ENCODE results near the gene SMOC2. TPM values are rescaled to one million over a fixed set of nuclear protein-coding genes. Genes with fewer than 3 reads are reported as not detected.
A peak's percentile ranks its signal among the peaks of the same experiment; 100 is the strongest.

The SMOC2 gene
- total RNA-seq, 1 experiment from 2014 or later = 2.1 TPM

DNA sequence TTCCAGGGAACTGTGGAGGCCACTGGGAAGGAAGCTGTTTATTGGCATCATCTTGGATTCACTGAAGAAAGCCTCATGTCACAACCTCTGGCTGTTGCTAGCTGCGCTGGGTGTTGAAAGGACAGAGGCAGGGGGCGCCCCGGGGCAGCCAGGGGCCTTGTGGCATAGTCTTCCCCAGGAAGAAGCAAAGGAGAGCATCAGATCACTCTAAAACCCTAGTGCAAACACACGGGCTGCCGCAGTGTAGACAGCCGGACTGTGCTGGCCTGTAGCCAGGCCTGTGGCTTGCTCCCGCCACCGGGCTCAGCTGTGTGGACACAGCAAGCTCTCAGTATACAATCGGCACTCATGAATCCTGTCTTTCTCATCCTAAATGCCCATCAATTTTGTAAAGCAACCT lies 23.8 kb upstream of the SMOC2 start:
- TF ChIP-seq CTCF (conservative IDR thresholded peaks at IDR 0.05) = peak; percentile 50
- no peak overlapping the region for H3K4me3 Mint-ChIP-seq
- no peak overlapping the region for H2BK20ac ChIP-seq (ENCODE audit: low read depth, low read length, poor library complexity, severe bottlenecking)
- no peak for DNase-seq
- no peak overlapping the region for H2BK120ac ChIP-seq (ENCODE audit: low read depth, low read length, poor library complexity, severe bottlenecking)
- no peak overlapping the region for H4K8ac ChIP-seq (replicated peaks; ENCODE audit: insufficient read length, low read depth, low read length)
- H3K27me3 Mint-ChIP-seq (ENCODE audit: low read depth) = peaks cover 4% of the 10 kb centered on the region
- H3K56ac ChIP-seq (ENCODE audit: insufficient read length, low read depth, low read length) = no peak overlapping the region
- WGBS (ENCODE audit: extremely low coverage, insufficient read length, low lambda C conversion rate) = no CpG with 5 or more reads among the region's 9 CpGs
- H3K9me3 Mint-ChIP-seq = no peaks in the 10 kb centered on the region
- H3T11ph ChIP-seq (ENCODE audit: low read length) = no peak overlapping the region
- H3K4ac ChIP-seq (ENCODE audit: low read depth, low read length) = no peak overlapping the region
- no peak overlapping the region for H3K14ac ChIP-seq (ENCODE audit: insufficient read depth, low read length)
- no peaks in the 10 kb centered on the region for H3K4me1 ChIP-seq (ENCODE audit: insufficient read depth, low read length)
- no peak overlapping the region for H2BK15ac ChIP-seq (ENCODE audit: low read depth, low read length)
- no peaks in the 10 kb centered on the region for H3K23me2 ChIP-seq (ENCODE audit: insufficient read length, low read depth, low read length, poor library complexity, severe bottlenecking)
- H3K79me1 ChIP-seq (ENCODE audit: insufficient read depth, low read depth, low read length, poor library complexity, severe bottlenecking) = no peaks in the 10 kb centered on the region
- H3K9me3 ChIP-seq (ENCODE audit: control insufficient read depth, low read depth, low read length) = no peaks in the 10 kb centered on the region
- H3K23ac ChIP-seq (ENCODE audit: insufficient read length, low read depth, low read length) = no peak overlapping the region
- no peak overlapping the region for H2BK5ac ChIP-seq (ENCODE audit: insufficient read length, low read length)
- H2AK5ac ChIP-seq (ENCODE audit: insufficient read length, low read length) = no peak overlapping the region
- H4K20me1 ChIP-seq (ENCODE audit: control insufficient read depth, insufficient read depth, insufficient read length) = no peaks in the 10 kb centered on the region
- H3K4me1 Mint-ChIP-seq = peaks cover 6 to 17% of the 10 kb centered on the region in 2 experiments
- no peak overlapping the region for H4K91ac ChIP-seq (ENCODE audit: insufficient read length, low read depth, low read length)
- H2BK12ac ChIP-seq (ENCODE audit: insufficient read length, low read depth, low read length) = no peak overlapping the region
- H3K4me2 ChIP-seq (ENCODE audit: insufficient read depth, insufficient read length, low read length) = no peak overlapping the region
- no peak overlapping the region for H3K9ac ChIP-seq (ENCODE audit: extremely low read depth, insufficient read length, low read length)
- H4K5ac ChIP-seq (ENCODE audit: insufficient read length, low read depth, low read length) = no peak overlapping the region
- H3K79me2 ChIP-seq (ENCODE audit: insufficient read depth, low read length) = no peaks in the 10 kb centered on the region
- no peak overlapping the region for H3K27ac ChIP-seq (ENCODE audit: insufficient read length, low read depth, low read length)
- H3K27me3 ChIP-seq (ENCODE audit: insufficient read depth, low read length) = no peaks in the 10 kb centered on the region
- H2AFZ ChIP-seq (ENCODE audit: low read length) = no peak overlapping the region
- H3K27ac Mint-ChIP-seq = no peak overlapping the region
- no peaks in the 10 kb centered on the region for H3K36me3 Mint-ChIP-seq (ENCODE audit: insufficient read depth in 1 of 3, low read depth in 3 of 3)
- no peak overlapping the region for H3K18ac ChIP-seq (ENCODE audit: insufficient read length, low read depth, low read length)
